IMR-90 (cell line): ENCODE results near the gene ALPP. TPM values are rescaled to one million over a fixed set of nuclear protein-coding genes. Genes with fewer than 3 reads are reported as not detected.
A peak's percentile ranks its signal among the peaks of the same experiment; 100 is the strongest.

Experiments used
- ATAC-seq: fragments of 200-7000 bp; cut with Tn5 transposase; 2 replicates; pipeline ENCODE4 v1.9.1; 2020; ENCODE audit warnings: low read depth, mild to moderate bottlenecking, moderate library complexity
- BruUV-seq: library from RNA; stranded (reverse); fragments of 400-500 nt; replicated peaks from 2 replicates; lab custom pipeline; 2021; lab: Mats Ljungman, UMichigan
- CTCF ChIA-PET: fragments of 300-600 bp; formaldehyde crosslinking; extraction: SDS; loops from one replicate; lab custom pipeline; 2021; ENCODE audit warnings: antibody characterized with exemption; lab: Yijun Ruan, JAX
- POLR2A ChIA-PET: fragments of 300-600 bp; sonication (Branson Sonifier 250); formaldehyde crosslinking; loops from one replicate; lab custom pipeline; 2022; ENCODE audit warnings: antibody characterized with exemption; ENCODE audit not compliant: unreplicated experiment; lab: Charles Lee
- DNase-seq: peaks from one replicate; pipeline ENCODE4 v3.0.0; 2013
- H2AFZ ChIP-seq: replicated peaks from 2 replicates; pipeline ENCODE3; 2013; ENCODE audit warnings: low read length, mild to moderate bottlenecking; ENCODE audit not compliant: poor library complexity
- H2AK5ac ChIP-seq: 2 replicates; pipeline ENCODE4 v1.6.1; 2013; ENCODE audit warnings: low read depth, low read length, inconsistent platforms
- H2AK9ac ChIP-seq: replicated peaks from 2 replicates; pipeline ENCODE3; 2013; ENCODE audit warnings: mild to moderate bottlenecking, low read depth, low read length, moderate library complexity; ENCODE audit not compliant: poor library complexity
- H2BK120ac ChIP-seq: 2 replicates; pipeline ENCODE4 v1.6.1; 2013; ENCODE audit warnings: low read depth, low read length, inconsistent platforms
- H2BK15ac ChIP-seq: 3 replicates; pipeline ENCODE4 v1.6.1; 2013; ENCODE audit warnings: low read depth, low read length, inconsistent platforms
- H2BK20ac ChIP-seq: 2 replicates; pipeline ENCODE4 v1.6.1; 2013; ENCODE audit warnings: low read depth, mild to moderate bottlenecking, inconsistent platforms, low read length, moderate library complexity
- H2BK5ac ChIP-seq: 2 replicates; pipeline ENCODE4 v1.6.1; 2013; ENCODE audit warnings: mild to moderate bottlenecking, low read depth, low read length, inconsistent platforms; ENCODE audit not compliant: poor library complexity, severe bottlenecking
- H3K14ac ChIP-seq: replicated peaks from 2 replicates; pipeline ENCODE4 v1.6.1; 2013; ENCODE audit warnings: low read depth, low read length, inconsistent platforms
- H3K18ac ChIP-seq: 2 replicates; pipeline ENCODE4 v1.6.1; 2013; ENCODE audit warnings: low read depth, low read length, control low read depth
- H3K23ac ChIP-seq: 2 replicates; pipeline ENCODE4 v1.6.1; 2013; ENCODE audit warnings: low read depth, low read length, inconsistent platforms
- H3K27ac ChIP-seq: 2 replicates; pipeline ENCODE4 v1.5.1; 2013; ENCODE audit warnings: mild to moderate bottlenecking, control low read depth, low read length; ENCODE audit not compliant: insufficient read depth
- H3K27me3 ChIP-seq: 2 replicates; pipeline ENCODE4 v1.6.1; 2013; ENCODE audit warnings: low read length; ENCODE audit not compliant: control insufficient read depth, insufficient read depth
- H3K36me3 ChIP-seq: 2 replicates; pipeline ENCODE4 v1.6.1; 2013; ENCODE audit warnings: low read length, mixed read lengths; ENCODE audit not compliant: control insufficient read depth, insufficient read depth
- H3K4ac ChIP-seq: 2 replicates; pipeline ENCODE4 v1.6.1; 2013; ENCODE audit warnings: low read depth, low read length, inconsistent platforms
- H3K4me1 ChIP-seq: 2 replicates; pipeline ENCODE4 v1.6.1; 2013; ENCODE audit warnings: low read length, mixed read lengths; ENCODE audit not compliant: control insufficient read depth, insufficient read depth
- H3K4me2 ChIP-seq: 2 replicates; pipeline ENCODE4 v1.6.1; 2013; ENCODE audit warnings: low read depth, mild to moderate bottlenecking, control low read depth, low read length, moderate library complexity
- H3K4me3 ChIP-seq: 2 replicates; pipeline ENCODE4 v1.5.1; 2013; ENCODE audit warnings: low read depth, mild to moderate bottlenecking, control low read depth, low read length, moderate library complexity; ENCODE audit not compliant: insufficient read depth
- H3K56ac ChIP-seq: 2 replicates; pipeline ENCODE4 v1.6.1; 2013; ENCODE audit warnings: low read length, inconsistent platforms; ENCODE audit not compliant: insufficient read depth; ENCODE audit errors: extremely low read depth
- H3K79me1 ChIP-seq, 2 experiments: 2 replicates each; pipeline ENCODE4 v1.6.1; 2013; ENCODE audit warnings: low read length in 2 of 2, inconsistent platforms in 1 of 2, low read depth in 1 of 2
- H3K9ac ChIP-seq: 2 replicates; pipeline ENCODE4 v1.6.1; 2013; ENCODE audit warnings: low read depth, low read length, control low read depth
- H3K9me1 ChIP-seq: 2 replicates; pipeline ENCODE4 v1.6.1; 2013; ENCODE audit warnings: low read length, inconsistent platforms; ENCODE audit not compliant: insufficient read depth
- H3K9me3 ChIP-seq: 2 replicates; pipeline ENCODE4 v1.6.1; 2013; ENCODE audit warnings: low read length; ENCODE audit not compliant: control insufficient read depth, insufficient read depth
- H4K20me1 ChIP-seq: 2 replicates; pipeline ENCODE4 v1.6.1; 2013; ENCODE audit warnings: low read length, inconsistent platforms; ENCODE audit not compliant: insufficient read depth
- H4K5ac ChIP-seq: 2 replicates; pipeline ENCODE4 v1.6.1; 2013; ENCODE audit warnings: mild to moderate bottlenecking, low read depth, low read length, control low read depth
- H4K8ac ChIP-seq, 2 experiments: 2 replicates each; pipeline ENCODE4 v1.6.1; 2013; ENCODE audit warnings: low read depth in 2 of 2, low read length in 2 of 2, control low read depth in 1 of 2, inconsistent platforms in 1 of 2
- H4K91ac ChIP-seq: 2 replicates; pipeline ENCODE4 v1.6.1; 2013; ENCODE audit warnings: low read depth, low read length, inconsistent platforms; ENCODE audit not compliant: insufficient read depth
- BHLHE40 ChIP-seq: fragments of 150-350 bp; IDR thresholded peaks from 2 replicates; pipeline ENCODE4 v1.6.1; 2016; ENCODE audit warnings: mild to moderate bottlenecking, low read depth, low read length
- CEBPB ChIP-seq: IDR thresholded peaks from 2 replicates; pipeline ENCODE4 v1.6.1; 2012; ENCODE audit warnings: low read depth, low read length, improper control_type of control experiment
- CHD1 ChIP-seq: IDR thresholded peaks from 2 replicates; pipeline ENCODE4 v1.6.1; 2012; ENCODE audit warnings: low read depth, low read length, improper control_type of control experiment
- FOS ChIP-seq: fragments of 150-350 bp; IDR thresholded peaks from 2 replicates; pipeline ENCODE4 v1.6.1; 2016; ENCODE audit warnings: low read depth, low read length
- MAFK ChIP-seq: IDR thresholded peaks from 2 replicates; pipeline ENCODE4 v1.6.1; 2012; ENCODE audit warnings: low read depth, low read length, improper control_type of control experiment
- MXI1 ChIP-seq: IDR thresholded peaks from 2 replicates; pipeline ENCODE4 v1.6.1; 2012; ENCODE audit warnings: low read depth, mild to moderate bottlenecking, low read length, moderate library complexity, borderline replicate concordance
- NFE2L2 ChIP-seq: fragments of 150-350 bp; IDR thresholded peaks from 2 replicates; pipeline ENCODE4 v1.6.1; 2016; ENCODE audit warnings: low read depth, mild to moderate bottlenecking, low read length
- POLR2A ChIP-seq: IDR thresholded peaks from 2 replicates; pipeline ENCODE4 v1.6.1; 2012; ENCODE audit warnings: mild to moderate bottlenecking, low read depth, low read length
- RCOR1 ChIP-seq: IDR thresholded peaks from 2 replicates; pipeline ENCODE4 v1.6.1; 2012; ENCODE audit warnings: mild to moderate bottlenecking, low read length, improper control_type of control experiment; ENCODE audit not compliant: insufficient replicate concordance
- SMC3 ChIP-seq: fragments of 150-350 bp; IDR thresholded peaks from 2 replicates; pipeline ENCODE4 v1.6.1; 2016; ENCODE audit warnings: low read depth, mild to moderate bottlenecking, antibody characterized with exemption, low read length, moderate library complexity
- WGBS, 2 experiments: methylation state at CpG; one replicate each; pipeline versions ENCODE4 v1.1.5 to v1.1.7; 2013; ENCODE audit warnings: missing lambda C conversion rate in 2 of 2; ENCODE audit not compliant: insufficient read length in 1 of 2; ENCODE audit errors: extremely low coverage in 2 of 2; 5-methylcytosine and 5-hydroxymethylcytosine counted together
- dilution Hi-C: fragments of 300-500 bp; cut with HindIII; formaldehyde crosslinking; loops from one replicate; pipeline ENCODE4 v1.14.3; 2018; ENCODE audit warnings: low sequenced_read_pairs; ENCODE audit not compliant: unreplicated experiment
- in situ Hi-C: fragments of 300-500 bp; cut with MboI; formaldehyde crosslinking; loops from 3 replicates; pipeline ENCODE4 v1.14.3; 2019; ENCODE audit warnings: low sequenced_read_pairs, inconsistent platforms, mixed read lengths
- intact Hi-C: fragments of 100-400 bp; cut with micrococcal nuclease; formaldehyde crosslinking; loops from 2 replicates; pipeline ENCODE4 v1.10.0; 2022
- polyA plus RNA-seq, 3 experiments: library from polyadenylated mRNA; depleted of rRNA; stranded (reverse); fragments of >200 nt; gene quantifications; 2 replicates each; pipeline ENCODE4 v1.2.3, GENCODE V29; 2012; ENCODE audit warnings: low replicate concordance in 1 of 3
- total RNA-seq: library from RNA; depleted of rRNA; stranded (reverse); fragments of >200 nt; gene quantifications from 2 replicates; pipeline ENCODE4 v1.2.3, GENCODE V29; 2012
- TF ChIP-seq, protein P1 (sequence below): fragments of 150-350 bp; IDR thresholded peaks from 2 replicates; pipeline ENCODE4 v1.6.1; 2016; ENCODE audit warnings: low read depth, mild to moderate bottlenecking, low read length, moderate library complexity, borderline replicate concordance
- TF ChIP-seq, protein P2 (sequence below): conservative IDR thresholded peaks from 2 replicates; pipeline ENCODE4 v1.5.1; 2012; ENCODE audit warnings: mild to moderate bottlenecking, low read depth, low read length, improper control_type of control experiment
- TF ChIP-seq, protein P3 (sequence below): fragments of 150-350 bp; IDR thresholded peaks from 2 replicates; pipeline ENCODE4 v1.6.1; 2017; ENCODE audit warnings: mild to moderate bottlenecking, antibody characterized with exemption, low read length, low read depth

ALPP gene
- total and polyA plus RNA-seq, 2 of the 4 experiments (the other 2 are of a cell fraction): not detected

DNA sequence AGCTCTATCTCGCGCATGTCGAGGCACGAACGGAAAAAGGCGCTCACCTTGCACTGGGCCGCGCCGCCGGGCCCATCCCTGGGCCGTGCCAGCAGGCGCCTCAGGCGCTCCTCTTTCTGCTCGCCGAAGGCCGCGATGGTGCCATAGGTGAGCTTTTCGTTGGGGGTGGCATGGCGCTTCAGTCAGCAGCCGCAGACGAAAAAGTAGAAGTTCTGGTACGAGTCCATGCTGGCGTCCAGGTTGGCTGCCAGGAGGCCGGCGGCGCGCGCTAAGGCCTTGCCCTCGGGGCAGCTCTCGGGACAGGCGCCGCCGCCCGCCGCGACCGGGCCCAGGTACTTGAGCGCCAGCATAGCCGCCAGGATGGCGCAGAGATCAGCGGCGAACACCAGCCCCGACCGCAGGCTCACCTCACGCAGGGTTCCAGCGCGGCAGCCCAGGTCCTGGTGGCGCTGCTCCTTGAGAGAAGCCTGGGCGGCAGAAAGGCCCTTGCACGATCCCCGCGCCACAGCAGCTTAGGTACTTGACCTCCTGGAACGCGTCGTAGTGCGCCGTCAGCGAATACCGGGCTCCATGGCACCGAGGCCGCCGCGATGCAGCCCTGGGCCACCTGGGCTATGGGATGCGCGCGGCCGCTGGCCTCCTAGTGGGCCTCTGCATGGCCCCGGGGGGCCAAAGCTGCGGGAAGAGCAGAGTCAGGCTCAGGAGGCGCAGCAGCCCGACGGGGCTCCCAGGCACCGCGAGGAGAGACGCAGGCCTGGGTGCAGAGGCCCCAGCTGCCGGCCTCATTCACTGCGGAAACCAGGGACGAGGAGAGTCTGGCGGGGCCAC, 40.9 kb downstream of the ALPP start:
- peaks cover 83% of the 10 kb centered on the region for H3K27me3 ChIP-seq
- DNase-seq: no peak
- H3K4me2 ChIP-seq: peak overlapping the region; percentile 15; the same call in 1 of the 2 replicates
- CTCF ChIA-PET: no interaction called here
- H2AK5ac ChIP-seq: no peak overlapping the region
- H2AFZ ChIP-seq: peak overlapping the region; percentile 13
- no peak overlapping the region for H3K23ac ChIP-seq
- no peak overlapping the region for H2BK120ac ChIP-seq
- no peaks in the 10 kb centered on the region for H3K79me1 ChIP-seq
- H3K9me3 ChIP-seq: peaks cover 5% of the 10 kb centered on the region; the same call in 1 of the 2 replicates
- no peak overlapping the region for H3K18ac ChIP-seq
- no peak overlapping the region for H3K27ac ChIP-seq
- dilution Hi-C loops: no loop called here
- no peaks in the 10 kb centered on the region for H3K9me1 ChIP-seq
- ATAC-seq: no peak; the same call in 1 of the 2 replicates
- no peak overlapping the region for H4K91ac ChIP-seq
- no peak overlapping the region for H3K56ac ChIP-seq
- BruUV-seq: no TSS peak
- H3K9ac ChIP-seq: no peak overlapping the region
- H3K14ac ChIP-seq: no peak overlapping the region
- WGBS, 2 experiments: 3% methylated on average over 40 of the region's 79 CpGs; no CpG with 5 or more reads in 1 of the 2 experiments
- H3K36me3 ChIP-seq: no peaks in the 10 kb centered on the region
- no peak overlapping the region for H2BK20ac ChIP-seq
- no peak overlapping the region for H3K4ac ChIP-seq
- H2BK15ac ChIP-seq: no peak overlapping the region
- H3K4me1 ChIP-seq: no peaks in the 10 kb centered on the region
- in situ Hi-C loops: no loop called here
- POLR2A ChIA-PET: no interaction called here
- H2BK5ac ChIP-seq: no peak overlapping the region
- no peak overlapping the region for H3K4me3 ChIP-seq
- no peak overlapping the region for H4K8ac ChIP-seq
- no peak overlapping the region for H2AK9ac ChIP-seq
- intact Hi-C loops: no loop called here
- H4K20me1 ChIP-seq: no peaks in the 10 kb centered on the region; the same call in 1 of the 2 replicates
- TF ChIP-seq BHLHE40 (no peak), NFE2L2 (no peak), POLR2A (no peak), SMC3 (no peak), MXI1 (no peak), MAFK (no peak), CEBPB (no peak), RCOR1 (no peak), FOS (no peak), CHD1 (no peak)
- TF ChIP-seq, protein P1, sequence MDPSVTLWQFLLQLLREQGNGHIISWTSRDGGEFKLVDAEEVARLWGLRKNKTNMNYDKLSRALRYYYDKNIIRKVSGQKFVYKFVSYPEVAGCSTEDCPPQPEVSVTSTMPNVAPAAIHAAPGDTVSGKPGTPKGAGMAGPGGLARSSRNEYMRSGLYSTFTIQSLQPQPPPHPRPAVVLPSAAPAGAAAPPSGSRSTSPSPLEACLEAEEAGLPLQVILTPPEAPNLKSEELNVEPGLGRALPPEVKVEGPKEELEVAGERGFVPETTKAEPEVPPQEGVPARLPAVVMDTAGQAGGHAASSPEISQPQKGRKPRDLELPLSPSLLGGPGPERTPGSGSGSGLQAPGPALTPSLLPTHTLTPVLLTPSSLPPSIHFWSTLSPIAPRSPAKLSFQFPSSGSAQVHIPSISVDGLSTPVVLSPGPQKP: no peak
- TF ChIP-seq, protein P2, sequence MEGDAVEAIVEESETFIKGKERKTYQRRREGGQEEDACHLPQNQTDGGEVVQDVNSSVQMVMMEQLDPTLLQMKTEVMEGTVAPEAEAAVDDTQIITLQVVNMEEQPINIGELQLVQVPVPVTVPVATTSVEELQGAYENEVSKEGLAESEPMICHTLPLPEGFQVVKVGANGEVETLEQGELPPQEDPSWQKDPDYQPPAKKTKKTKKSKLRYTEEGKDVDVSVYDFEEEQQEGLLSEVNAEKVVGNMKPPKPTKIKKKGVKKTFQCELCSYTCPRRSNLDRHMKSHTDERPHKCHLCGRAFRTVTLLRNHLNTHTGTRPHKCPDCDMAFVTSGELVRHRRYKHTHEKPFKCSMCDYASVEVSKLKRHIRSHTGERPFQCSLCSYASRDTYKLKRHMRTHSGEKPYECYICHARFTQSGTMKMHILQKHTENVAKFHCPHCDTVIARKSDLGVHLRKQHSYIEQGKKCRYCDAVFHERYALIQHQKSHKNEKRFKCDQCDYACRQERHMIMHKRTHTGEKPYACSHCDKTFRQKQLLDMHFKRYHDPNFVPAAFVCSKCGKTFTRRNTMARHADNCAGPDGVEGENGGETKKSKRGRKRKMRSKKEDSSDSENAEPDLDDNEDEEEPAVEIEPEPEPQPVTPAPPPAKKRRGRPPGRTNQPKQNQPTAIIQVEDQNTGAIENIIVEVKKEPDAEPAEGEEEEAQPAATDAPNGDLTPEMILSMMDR: no peak
- TF ChIP-seq, protein P3, sequence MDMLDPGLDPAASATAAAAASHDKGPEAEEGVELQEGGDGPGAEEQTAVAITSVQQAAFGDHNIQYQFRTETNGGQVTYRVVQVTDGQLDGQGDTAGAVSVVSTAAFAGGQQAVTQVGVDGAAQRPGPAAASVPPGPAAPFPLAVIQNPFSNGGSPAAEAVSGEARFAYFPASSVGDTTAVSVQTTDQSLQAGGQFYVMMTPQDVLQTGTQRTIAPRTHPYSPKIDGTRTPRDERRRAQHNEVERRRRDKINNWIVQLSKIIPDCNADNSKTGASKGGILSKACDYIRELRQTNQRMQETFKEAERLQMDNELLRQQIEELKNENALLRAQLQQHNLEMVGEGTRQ: no peak
- H4K5ac ChIP-seq: no peak overlapping the region
